Lower lobe of right lung (tissue), 2 donors: ENCODE data around the gene HOGA1. TPM values are rescaled to one million over a fixed set of nuclear protein-coding genes. Genes with fewer than 3 reads are reported as not detected.
"Not testable (repeated sequence)": the region's sequence is repeated elsewhere in the genome, so short reads cannot be mapped to it uniquely, and the experiment has no call there.

ENCODE experiments used
- ATAC-seq, 2 donors: fragments of 200-7000 bp; cut with Tn5 transposase; one replicate each; pipeline ENCODE4 v1.9.1; 2020 to 2022; ENCODE audit warnings: mild to moderate bottlenecking in 2 of 2, moderate library complexity in 2 of 2
- DNase-seq: peaks from one replicate; pipeline ENCODE4 v3.0.0-alpha.2; 2020
- H3K27ac ChIP-seq: fragments of 200-600 bp; one replicate; pipeline ENCODE4 v1.8.0; 2022
- H3K27me3 ChIP-seq: fragments of 200-600 bp; one replicate; pipeline ENCODE4 v1.8.0; 2022; ENCODE audit warnings: low read depth
- H3K36me3 ChIP-seq: fragments of 200-600 bp; one replicate; pipeline ENCODE4 v1.8.0; 2022; ENCODE audit warnings: mild to moderate bottlenecking
- H3K4me1 ChIP-seq: fragments of 200-600 bp; one replicate; pipeline ENCODE4 v1.8.0; 2022
- H3K4me3 ChIP-seq: fragments of 200-600 bp; one replicate; pipeline ENCODE4 v1.8.0; 2022; ENCODE audit warnings: mild to moderate bottlenecking
- H3K9me3 ChIP-seq: fragments of 200-600 bp; one replicate; pipeline ENCODE4 v1.8.0; 2022
- CTCF ChIP-seq: fragments of 200-600 bp; IDR thresholded peaks from one replicate; pipeline ENCODE4 v1.8.0; 2022; ENCODE audit warnings: antibody characterized with exemption, mild to moderate bottlenecking
- intact Hi-C: fragments of 100-400 bp; cut with DNase I; formaldehyde crosslinking; loops from one replicate; pipeline ENCODE4 v1.11.0; 2022
- total RNA-seq: library from RNA; stranded (reverse); fragmentation: NEBNext Ultra II Directional; extraction: Animal tissue kit (Norgen Biotek cat#: 25700); gene quantifications from one replicate; pipeline ENCODE4 v1.2.1, GENCODE V29; 2021
- donor health status: DM: no; HTN: yes; CAD: no; lungs with severe emphysema.

The HOGA1 gene
- total RNA-seq, 1 donor from 2014 or later = 1.1 TPM

- Histone ChIP-seq H3K36me3 (peaks cover 33% of the 10 kb centered on the region), H3K4me3 (no peak overlapping the region), H3K27ac (peak overlapping the region; percentile 73), H3K9me3 (no peaks in the 10 kb centered on the region), H3K27me3 (no peaks in the 10 kb centered on the region), H3K4me1 (peaks cover 49% of the 10 kb centered on the region)
- DNase-seq (no peak), ATAC-seq (peak; percentile 26 to 58)
- intact Hi-C loops = no loop called here
- no peak for TF ChIP-seq CTCF
Observed at GRCh38 chr10:97647556-97647955, 63.4 kb downstream of the HOGA1 start.

- Histone ChIP-seq H3K27me3 (no peaks in the 10 kb centered on the region), H3K4me3 (no peak overlapping the region), H3K9me3 (no peaks in the 10 kb centered on the region), H3K4me1 (peaks cover 39% of the 10 kb centered on the region), H3K27ac (peak overlapping the region; percentile 73), H3K36me3 (peaks cover 45% of the 10 kb centered on the region)
- no peak for TF ChIP-seq CTCF
- intact Hi-C loops = no loop called here
- ATAC-seq = peak; percentile 87 to 91
- DNase-seq = no peak
Observed at GRCh38 chr10:97648562-97649404, 64.6 kb downstream of the HOGA1 start.

- Histone ChIP-seq H3K36me3 (peaks cover 47% of the 10 kb centered on the region), H3K27ac (peak overlapping the region; percentile 34)
- not testable (repeated sequence) for DNase-seq
Observed at GRCh38 chr10:97649405-97649750, 65.2 kb downstream of the HOGA1 start.

GRCh38 chr10:97650726-97651125 lies 66.5 kb downstream of the HOGA1 start:
- Histone ChIP-seq H3K27ac (peak overlapping the region; percentile 24), H3K36me3 (peaks cover 42% of the 10 kb centered on the region)

More at GRCh38 chr10:97649405-97649750, 65.2 kb downstream of the HOGA1 start:
- H3K4me3 ChIP-seq, intact Hi-C loops, H3K27me3 ChIP-seq, H3K9me3 ChIP-seq, ATAC-seq: not testable (repeated sequence)
- H3K4me1 ChIP-seq = peaks cover 39% of the 10 kb centered on the region

GRCh38 chr10:97651773-97652172 lies 67.6 kb downstream of the HOGA1 start:
- intact Hi-C loops = no loop called here
- H3K36me3 ChIP-seq = peaks cover 53% of the 10 kb centered on the region
- no peak for TF ChIP-seq CTCF

More at GRCh38 chr10:97650726-97651125, 66.5 kb downstream of the HOGA1 start:
- intact Hi-C loops = no loop called here
- no peaks in the 10 kb centered on the region for H3K27me3 ChIP-seq
- H3K9me3 ChIP-seq = no peaks in the 10 kb centered on the region
- TF ChIP-seq CTCF = no peak
- peaks cover 39% of the 10 kb centered on the region for H3K4me1 ChIP-seq
- H3K4me3 ChIP-seq = no peak overlapping the region
- no peak for DNase-seq
- ATAC-seq = no peak

GRCh38 chr10:97656777-97657176 lies 72.6 kb downstream of the HOGA1 start:
- H3K27me3 ChIP-seq = no peaks in the 10 kb centered on the region
- H3K4me3 ChIP-seq = no peak overlapping the region
- no peak for TF ChIP-seq CTCF
- no peaks in the 10 kb centered on the region for H3K9me3 ChIP-seq
- ATAC-seq (no peak), DNase-seq (no peak)
- peaks cover 77% of the 10 kb centered on the region for H3K36me3 ChIP-seq
- H3K4me1 ChIP-seq = peaks cover 5% of the 10 kb centered on the region
- H3K27ac ChIP-seq = no peak overlapping the region
- intact Hi-C loops = no loop called here

More at GRCh38 chr10:97651773-97652172, 67.6 kb downstream of the HOGA1 start:
- Histone ChIP-seq H3K4me3 (no peak overlapping the region), H3K27ac (no peak overlapping the region), H3K27me3 (no peaks in the 10 kb centered on the region), H3K4me1 (peaks cover 39% of the 10 kb centered on the region), H3K9me3 (no peaks in the 10 kb centered on the region)
- DNase-seq (no peak), ATAC-seq (no peak)
